ENCODE results near the gene EVX2.
A peak's percentile ranks its signal among the peaks of the same experiment; 100 is the strongest.

EVX2 gene

GRCh38 chr2:176095421-176095820 is 11.7 kb upstream of the EVX2 start:
- DNase-seq, result no peak

DNA sequence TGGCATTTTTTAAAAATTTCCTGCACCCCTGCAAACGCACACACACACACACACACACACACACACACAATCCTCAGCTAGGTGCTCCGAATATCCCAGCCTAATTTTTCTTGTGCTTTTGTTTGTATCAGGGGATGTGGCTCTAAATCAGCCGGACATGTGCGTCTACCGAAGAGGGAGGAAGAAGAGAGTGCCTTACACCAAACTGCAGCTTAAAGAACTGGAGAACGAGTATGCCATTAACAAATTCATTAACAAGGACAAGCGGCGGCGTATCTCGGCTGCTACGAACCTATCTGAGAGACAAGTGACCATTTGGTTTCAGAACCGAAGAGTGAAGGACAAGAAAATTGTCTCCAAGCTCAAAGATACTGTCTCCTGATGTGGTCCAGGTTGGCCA is 10.6 kb upstream of the EVX2 start:
- no peak for DNase-seq

DNA sequence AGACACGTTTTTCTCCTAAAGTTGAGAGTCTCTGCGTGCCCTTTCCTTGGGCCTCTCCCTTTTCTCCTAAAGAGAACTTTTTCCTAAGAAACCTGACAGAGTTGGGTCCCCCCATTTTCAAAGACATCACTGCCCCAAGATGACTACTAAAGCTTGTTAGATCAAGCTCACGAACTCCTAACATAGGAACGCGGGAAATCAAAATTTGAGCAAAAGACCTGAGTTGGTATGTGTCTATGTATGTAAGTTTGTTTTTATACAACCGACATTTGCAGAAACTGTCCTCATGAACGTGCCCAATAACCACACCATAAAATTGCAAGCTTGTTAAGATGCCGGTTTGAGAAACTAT is 10.1 kb upstream of the EVX2 start:
- DNase-seq, result no peak

GRCh38 chr2:176093145-176093897 is 9.6 kb upstream of the EVX2 start:
- DNase-seq, result no peak

GRCh38 chr2:176092270-176093144 is 8.7 kb upstream of the EVX2 start, which contains the start of gene HOXD13:
Gene HOXD13, plus strand, starts transcription at chr2:176092721. Its CDS starts 170 bp downstream, at chr2:176092891.
- DNase-seq, result no peak

GRCh38 chr2:176091329-176092258 is 7.8 kb upstream of the EVX2 start:
- no peak for DNase-seq

- no peak for DNase-seq
These were observed 7.1 kb upstream of the EVX2 start for GRCh38 chr2:176090862-176091261.

DNA sequence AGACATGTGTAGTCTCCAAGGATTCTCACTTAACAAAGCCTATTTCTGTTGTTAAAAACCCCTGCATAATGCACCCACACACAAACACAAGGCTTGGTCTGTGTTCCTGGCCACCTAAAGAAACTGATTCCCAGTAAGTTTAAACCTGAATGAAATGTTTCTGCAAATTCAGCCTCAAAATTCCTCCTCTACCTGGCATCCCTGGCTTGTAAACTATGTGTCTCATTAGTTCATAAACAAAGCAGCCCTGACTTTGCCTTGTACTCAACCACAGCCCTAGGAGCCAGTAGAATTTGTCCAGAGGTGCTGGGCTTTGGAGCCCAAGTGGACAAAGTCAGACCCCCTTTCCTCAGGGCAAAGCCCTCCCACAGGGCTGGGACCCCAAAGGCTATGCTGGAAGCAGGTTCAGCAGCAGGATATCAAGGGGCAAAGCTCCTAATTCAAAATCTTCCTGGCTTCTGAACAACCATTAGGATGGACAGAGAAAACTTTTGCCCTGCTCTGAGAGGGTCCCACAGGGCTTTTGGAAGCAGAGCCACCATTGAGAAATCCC is 6.2 kb upstream of the EVX2 start:
- no peak for DNase-seq

GRCh38 chr2:176088937-176089842 is 5.4 kb upstream of the EVX2 start:
- DNase-seq, result no peak

DNA sequence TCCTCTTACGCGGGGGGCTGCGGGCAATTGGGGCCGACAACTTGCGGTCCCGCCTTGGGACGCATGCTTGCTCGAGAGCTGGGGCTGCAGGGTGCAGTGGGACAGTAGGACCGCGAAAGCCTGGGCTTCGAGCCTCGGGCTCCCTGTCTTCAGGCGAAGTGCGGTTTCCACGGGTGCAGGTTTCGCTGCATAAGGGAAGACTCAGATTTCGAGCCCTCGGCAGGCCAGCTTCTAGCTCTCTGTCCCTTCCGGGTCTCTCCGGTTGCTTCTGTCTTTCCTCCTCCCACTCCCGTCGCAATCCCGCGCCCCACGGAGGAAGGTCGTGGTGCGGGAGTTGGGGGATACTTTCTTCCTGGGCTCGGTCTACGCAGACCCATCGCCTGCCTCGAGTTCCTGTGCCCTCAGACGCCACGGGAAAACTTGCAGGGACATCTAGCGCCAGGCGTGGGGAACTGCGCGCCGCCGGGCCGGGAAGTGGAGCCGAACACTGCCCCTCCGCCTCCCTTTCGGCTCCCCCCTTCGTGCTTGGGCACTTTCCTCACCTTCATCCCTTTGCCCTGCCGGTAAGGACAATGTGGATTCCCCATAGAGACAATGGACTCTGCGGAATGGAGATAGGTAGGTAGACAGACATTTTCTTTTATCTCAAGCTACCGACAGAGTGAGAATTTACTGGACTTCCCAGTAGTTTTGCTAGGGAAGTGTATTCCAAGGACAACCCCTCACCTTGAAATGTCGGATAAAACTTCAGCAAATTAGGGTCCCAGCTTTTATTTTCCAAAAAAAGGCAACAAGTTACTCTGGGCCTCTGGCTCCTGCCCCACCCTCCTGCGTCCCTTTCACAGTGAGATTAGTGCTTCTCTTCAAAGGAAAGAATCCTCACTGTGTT is 4.5 kb upstream of the EVX2 start:
- DNase-seq, result peak; percentile 37

GRCh38 chr2:176087330-176088047 is 3.7 kb upstream of the EVX2 start:
- DNase-seq, result no peak

GRCh38 chr2:176085861-176086771 is 2.4 kb upstream of the EVX2 start:
- DNase-seq, result no peak

- no peak for DNase-seq
These were observed 1.5 kb upstream of the EVX2 start for GRCh38 chr2:176085120-176085788.

DNA sequence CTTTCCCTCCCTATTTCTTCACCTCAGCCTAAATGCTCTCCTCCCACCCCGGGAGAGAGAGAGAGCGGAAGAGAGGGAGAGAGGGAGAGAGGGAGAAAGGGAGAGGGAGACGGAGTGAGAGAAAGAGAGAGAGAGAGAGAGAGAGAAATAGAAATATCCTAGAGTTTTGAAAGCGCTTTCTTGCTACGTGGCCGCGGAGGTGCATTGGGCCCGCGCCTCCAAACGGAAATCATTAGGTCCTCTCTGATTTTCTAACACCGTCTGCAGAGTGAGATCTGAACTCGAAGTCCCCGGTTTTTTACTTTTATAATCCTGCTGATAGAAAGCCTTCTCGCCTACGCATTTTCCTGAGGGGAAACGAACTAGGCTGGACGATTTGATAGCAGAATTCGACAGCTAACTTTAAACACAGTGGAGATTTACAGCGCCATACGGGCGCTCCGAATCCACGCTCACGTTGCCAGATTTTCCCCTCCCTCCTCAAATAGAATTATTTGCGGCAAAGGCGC is 903 bp upstream of the EVX2 start:
- no peak for DNase-seq

DNA sequence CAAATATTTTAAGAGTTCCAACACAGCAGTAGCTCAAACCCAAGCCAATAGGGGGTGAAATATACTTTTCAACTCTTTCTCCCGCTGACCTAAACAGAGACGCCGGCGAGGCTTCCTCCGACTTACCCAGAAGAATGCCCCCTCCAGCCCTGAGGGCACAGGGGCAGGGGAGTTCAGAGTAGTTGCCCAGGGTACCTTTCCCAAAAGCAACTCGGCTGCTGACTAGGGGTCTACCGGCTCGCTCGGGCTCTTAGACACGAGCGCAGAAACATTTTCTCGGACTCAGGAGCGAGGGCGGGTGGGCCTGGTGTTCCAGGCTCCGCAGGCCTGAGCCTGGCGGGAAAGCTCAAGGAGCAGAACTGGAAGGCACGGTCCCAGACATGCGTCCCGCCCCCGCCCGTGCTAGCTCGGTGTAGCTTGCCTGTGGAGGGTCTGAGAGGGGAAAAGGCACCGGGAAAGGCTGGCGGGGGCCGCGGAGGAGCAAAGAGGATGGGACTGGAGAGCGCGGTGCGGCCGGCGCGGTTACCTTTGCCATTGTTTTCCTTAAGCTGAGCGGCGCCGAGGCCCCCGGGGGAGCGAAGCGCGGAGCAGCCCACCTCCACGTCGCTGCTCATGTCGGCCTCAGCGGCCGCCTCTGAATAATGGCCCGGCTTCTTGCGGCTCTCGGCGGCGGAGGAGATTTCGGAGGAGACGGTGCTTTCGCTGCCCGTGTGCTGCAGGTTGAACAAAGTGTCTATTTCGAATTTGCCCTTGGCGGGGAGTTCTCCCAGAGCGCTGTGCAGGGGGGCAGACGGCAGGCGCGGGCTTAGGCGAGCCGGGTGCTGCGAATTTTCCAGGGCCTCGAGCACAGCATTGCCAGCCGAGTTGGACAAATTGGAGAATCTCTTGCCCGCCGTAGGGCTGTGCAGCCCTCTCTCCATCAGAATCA is 674 bp downstream of the EVX2 start:
- no peak for DNase-seq

DNA sequence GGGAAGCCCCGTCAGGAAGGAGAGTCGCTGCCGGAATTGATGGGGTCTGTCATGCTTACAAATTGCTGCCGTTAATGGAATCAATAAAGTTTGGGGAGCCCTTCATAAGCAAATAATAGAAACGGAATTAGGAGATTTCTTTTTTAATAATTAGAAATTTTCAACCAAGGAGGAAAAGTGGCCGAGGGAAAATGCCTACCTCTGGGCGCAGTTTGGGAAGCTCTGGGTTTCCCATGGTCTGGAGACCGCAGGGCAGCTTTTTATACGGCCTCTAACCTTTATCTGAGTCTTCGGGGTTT is 1.3 kb downstream of the EVX2 start:
- no peak for DNase-seq
